ENCODE data around the gene LAMA2. TPM values are rescaled to one million over a fixed set of nuclear protein-coding genes. Genes with fewer than 3 reads are reported as not detected.
A peak's percentile ranks its signal among the peaks of the same experiment; 100 is the strongest.

Gene LAMA2
- polyA plus RNA-seq, 3 donors = 31.7 to 48.2 (median 36.7) TPM

DNA sequence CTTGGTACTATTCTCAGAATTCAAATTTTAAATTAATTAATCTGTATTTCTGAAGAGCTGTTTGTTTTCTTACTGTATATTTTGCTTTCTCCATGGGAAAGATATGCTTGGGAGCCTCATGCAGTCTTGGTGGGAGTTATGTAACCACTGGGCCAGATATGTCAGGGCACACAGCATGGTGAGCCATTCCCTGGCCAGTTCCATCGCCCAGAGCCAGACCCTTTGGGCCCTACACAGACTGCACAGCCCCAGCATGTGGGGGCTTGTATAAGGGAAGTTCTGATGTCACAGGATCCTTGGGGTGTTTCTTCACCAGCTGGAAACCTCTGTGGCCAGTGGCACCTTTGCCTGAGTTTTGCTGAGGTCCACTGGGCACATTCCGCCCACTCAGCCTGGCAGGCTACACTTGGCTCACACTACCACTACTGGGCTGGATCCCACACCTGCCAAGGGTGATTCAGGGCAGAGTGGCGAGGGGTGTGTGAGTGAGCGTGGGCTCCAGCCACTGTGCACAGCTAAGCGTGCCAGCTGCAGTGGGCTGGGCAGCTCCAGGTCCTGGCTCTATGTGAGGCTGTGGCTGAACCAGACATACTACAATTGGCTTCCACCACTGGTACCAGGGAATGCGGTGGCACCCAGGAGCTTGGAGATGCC is 533.5 kb downstream of the LAMA2 start:
- DNase-seq (ENCODE audit: low read depth in 3 of 3, low spot score in 2 of 3) = no peak

DNA sequence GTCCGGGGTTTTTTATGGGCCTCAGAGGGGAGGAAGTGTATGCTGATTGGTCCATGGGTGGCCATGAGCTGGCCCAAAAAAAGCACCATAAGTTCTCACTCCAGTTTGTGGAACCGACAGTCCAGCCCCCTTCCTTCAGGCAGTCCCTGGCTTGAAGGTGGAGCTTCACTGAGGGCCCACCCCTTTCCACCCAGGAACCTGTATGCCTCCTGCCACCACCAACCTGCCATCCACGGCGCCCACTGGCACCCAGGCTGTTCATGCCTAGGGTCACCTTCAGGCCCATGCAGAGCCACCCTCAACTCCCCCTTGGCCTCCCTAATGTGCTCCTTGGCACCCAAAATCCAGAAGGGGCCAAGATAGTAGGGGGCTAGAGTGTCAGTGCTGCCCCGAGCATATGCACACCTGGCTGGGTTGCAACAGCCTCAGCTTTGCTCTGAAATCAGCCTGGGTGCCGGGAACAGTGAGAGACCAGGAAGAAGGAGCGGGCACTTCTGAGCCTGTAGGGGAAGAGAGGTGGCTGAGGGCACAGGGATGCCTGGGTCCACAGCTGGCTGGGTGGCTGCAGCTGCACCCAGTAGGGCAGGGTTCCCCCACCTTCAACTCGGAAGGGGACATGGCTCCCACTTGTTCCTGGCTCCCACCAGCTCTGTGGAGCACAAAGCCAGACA is 534.6 kb downstream of the LAMA2 start:
- DNase-seq (ENCODE audit: low read depth in 3 of 3, low spot score in 2 of 3) = no peak

DNA sequence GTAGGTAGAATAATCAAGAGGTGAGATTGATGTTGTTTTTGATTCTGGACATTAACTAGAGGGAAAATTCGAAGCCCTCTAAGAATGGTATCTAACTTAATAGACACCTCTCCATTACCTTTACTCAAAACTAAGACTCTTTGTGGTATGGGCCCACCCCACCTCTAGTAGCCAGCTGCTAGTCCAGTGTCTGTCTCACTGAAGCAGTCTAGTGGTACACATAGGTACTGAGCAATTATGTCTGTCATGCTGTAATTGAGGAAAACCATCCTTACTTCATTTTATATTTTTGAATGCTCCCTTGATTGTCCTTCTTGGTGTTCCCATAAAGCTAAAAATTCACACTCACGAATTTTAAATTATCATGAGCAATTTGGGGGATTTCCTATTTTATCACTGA is 536.4 kb downstream of the LAMA2 start:
- DNase-seq (ENCODE audit: low read depth in 3 of 3, low spot score in 2 of 3) = no peak

DNA sequence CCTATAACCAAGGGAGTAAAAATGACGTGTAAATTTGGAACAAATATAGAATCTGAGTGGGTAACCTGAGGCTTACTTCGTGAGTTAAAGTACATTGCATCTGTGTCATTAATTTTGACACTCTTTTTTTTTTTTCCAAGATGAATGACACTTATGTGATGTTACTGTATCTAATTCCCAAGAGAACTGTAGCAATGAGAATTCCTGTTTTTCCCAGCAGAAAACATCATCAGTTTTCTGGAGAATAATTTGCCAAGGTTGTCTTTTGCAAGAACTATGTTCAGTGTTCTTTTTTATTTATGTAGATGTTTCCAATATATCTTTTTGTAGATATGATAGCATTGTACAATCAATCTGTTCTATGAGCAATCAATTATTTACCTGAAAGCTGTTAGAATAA is 543.4 kb downstream of the LAMA2 start:
- DNase-seq (ENCODE audit: low read depth in 3 of 3, low spot score in 2 of 3) = no peak

DNA sequence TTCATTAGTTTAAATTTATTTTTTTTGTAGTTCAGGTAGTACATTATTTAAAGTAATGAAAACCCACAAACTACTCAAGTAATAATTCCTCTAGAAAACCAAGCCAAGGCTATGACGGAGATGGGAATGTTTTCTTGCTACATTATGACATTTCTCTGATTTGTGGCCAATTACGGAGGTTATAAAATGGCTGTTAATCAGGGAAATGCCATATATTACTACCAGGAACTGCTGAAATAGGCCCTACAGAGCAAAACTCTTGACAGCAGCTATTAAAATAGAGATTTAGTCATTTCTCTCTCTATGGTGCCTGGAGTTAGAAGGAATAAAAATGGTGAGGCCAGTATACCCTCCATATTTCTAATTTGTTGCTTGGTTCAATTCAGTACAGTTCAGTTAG is 547.0 kb downstream of the LAMA2 start:
- peak; percentile 41 to 57 (median 50) for DNase-seq (ENCODE audit: low read depth in 3 of 3, low spot score in 2 of 3)

DNA sequence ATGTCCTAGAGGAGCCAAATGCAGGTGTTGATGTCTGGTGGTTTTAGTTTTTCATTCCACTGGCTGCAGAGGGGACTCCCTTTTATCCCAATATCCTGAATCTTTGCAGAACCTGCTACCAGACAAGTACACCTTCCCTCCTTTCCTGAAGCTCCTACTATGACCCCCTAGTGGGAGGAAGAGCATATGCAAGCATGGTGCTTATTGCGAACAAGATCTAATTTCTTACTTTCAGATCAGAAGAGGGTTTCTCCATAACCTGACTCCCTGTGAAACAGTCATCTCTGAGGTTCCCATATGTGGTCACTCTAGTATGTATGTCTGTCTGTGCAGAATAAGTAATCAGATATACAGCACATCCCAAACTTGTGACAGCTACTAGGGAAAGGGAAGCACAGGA is 549.8 kb downstream of the LAMA2 start:
- no peak for DNase-seq (ENCODE audit: low read depth in 3 of 3, low spot score in 2 of 3)

DNA sequence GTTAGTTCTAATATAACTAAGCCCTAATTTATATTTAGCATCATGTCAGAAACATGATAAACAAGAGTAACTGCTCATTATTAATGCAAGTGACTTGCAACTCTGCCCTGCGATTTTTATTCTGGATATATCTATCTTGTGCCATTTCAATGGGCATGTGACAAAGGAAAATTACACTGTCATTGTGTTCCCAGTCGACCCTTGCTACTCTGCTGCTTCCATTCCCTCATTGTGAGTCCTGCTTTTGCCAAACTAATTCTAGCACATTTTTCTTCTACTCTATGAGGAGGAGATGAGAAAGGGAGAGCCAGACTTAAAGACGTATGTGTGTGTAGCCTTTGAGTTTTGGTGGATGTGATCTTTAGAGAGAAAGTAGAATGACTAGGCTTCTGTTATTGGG is 551.2 kb downstream of the LAMA2 start:
- DNase-seq (ENCODE audit: low read depth in 3 of 3, low spot score in 2 of 3) = no peak

DNA sequence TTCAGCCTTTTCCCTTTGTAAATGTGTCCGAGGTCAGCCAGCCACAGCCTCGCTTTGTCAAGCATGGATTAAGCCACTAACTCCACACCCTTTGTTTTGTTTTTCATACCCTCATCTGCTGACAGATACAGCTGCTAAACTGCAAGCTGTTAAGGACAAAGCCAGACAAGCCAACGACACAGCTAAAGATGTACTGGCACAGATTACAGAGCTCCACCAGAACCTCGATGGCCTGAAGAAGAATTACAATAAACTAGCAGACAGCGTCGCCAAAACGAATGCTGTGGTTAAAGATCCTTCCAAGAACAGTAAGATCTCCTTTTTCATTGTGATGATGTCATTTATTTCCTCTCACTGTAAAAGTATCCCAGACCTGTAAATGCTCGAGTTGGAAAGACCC is 557.8 kb downstream of the LAMA2 start:
- no peak for DNase-seq (ENCODE audit: low read depth in 3 of 3, low spot score in 2 of 3)

DNA sequence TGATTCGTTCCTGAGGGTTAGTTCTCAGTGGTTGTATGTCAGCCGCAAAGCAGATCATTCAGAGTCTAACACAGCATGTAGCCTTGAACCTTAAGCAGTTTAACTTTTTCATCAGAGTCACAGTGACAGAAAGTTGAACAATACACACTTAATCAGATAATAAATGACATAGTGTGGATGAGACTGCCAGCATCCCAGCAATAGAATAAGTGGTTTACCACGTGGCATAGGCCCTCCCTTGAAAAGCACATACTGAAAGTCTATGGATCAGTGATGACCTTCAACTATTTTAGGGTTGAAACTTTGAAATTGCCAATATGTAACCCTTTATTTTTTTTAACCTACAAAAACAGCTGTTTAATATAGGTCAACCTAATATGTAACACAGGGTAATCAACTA is 561.7 kb downstream of the LAMA2 start:
- DNase-seq (ENCODE audit: low read depth in 3 of 3, low spot score in 2 of 3) = no peak

DNA sequence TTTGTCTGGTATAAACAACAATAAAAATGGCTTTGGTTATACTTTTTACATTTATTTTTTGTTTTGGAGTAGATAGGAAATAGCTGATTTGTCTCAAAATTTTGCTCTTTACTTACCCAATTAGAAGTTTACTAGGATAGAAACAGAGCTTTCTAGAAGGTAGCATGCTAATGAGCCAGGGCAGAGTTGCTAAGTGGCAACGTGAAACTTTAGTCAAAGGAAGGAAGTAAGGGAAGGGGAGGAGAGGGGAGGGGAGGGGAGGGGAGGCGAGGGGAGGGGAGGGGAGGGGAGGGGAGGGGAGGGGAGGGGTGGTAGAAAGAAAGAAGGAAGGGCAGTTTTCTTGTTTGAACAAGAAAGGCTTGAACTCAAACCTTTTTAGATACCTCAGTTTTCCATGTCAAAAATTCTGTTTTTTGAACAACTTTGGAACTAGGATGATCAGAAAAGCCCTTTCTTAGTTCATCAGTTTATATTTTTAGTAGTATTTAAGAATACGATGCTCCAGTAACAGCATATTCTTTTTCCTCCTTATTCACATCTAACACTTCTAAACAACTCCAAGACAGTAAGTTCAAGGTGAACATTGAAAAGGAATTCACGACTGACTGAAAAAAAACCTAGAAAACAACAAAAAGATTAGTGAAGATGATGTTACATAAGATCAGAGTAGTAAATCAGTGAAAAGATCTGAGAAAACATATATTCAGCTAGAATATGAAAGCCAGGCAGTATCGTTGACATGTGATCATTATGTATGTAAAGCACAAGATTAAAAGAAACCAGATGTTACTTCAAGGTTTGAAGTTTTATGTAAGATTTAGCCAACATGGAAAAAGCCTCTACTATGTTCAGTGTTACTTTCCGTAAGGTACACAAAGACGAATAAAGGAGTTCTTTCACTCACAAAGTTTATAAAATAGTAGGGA is 563.6 kb downstream of the LAMA2 start:
- no peak for DNase-seq (ENCODE audit: low read depth in 3 of 3, low spot score in 2 of 3)

DNA sequence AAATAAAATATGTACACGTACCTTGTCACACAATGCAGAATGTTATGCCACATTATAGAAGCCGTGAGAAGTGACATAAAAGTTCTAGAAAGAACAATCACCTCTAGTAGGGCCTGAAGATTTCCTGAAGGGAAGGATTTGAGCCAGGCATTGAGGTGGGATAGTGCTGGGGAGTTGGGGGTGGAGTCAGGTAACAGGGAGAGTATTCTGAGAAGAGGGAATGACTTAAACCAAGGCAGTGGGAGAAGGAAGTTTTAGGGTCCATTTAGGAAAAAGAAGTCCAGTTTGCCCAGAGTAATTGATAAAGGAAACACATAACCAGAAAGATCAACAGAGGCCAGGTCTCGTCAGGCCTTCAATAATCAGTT is 564.2 kb downstream of the LAMA2 start:
- DNase-seq (ENCODE audit: low read depth in 3 of 3, low spot score in 2 of 3) = no peak

DNA sequence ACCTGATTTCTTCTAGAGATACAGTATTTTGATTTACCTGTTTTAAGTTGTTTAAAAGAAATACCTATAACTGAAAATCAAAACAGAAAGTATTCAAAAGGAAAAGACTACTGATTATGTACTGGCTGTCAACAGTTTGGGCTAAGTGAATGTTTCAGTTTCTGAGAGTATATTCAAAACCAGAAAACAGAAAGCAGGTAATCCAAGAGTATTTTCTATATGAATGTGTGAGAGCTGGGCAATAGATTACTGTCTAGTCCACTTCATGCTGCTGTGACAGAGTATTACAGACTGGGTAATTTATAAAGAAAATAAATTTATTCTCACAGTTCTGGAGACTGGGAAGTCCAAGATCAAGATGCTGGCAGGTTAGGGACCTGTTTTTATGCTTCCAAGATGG is 566.0 kb downstream of the LAMA2 start:
- DNase-seq (ENCODE audit: low read depth in 3 of 3, low spot score in 2 of 3) = no peak

DNA sequence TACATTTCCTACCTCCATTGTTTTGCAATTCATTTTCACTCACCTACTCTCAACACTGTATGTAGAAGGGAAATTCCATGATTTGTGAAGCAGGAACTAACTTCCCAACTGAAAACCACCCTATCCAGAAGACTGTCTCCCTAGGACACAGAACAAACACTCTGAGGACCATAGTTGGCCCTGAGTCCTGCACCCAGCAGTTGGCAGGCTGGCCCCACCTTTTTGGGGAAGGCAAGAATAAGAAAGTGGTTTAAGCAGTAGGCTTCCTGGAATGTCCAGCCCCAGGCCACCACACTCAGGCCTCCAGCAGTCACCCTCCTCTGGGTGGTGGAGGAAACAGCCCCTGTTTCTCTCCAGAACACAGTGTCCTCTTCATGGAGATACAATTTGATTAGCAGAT is 568.2 kb downstream of the LAMA2 start:
- no peak for DNase-seq (ENCODE audit: low read depth in 3 of 3, low spot score in 2 of 3)

DNA sequence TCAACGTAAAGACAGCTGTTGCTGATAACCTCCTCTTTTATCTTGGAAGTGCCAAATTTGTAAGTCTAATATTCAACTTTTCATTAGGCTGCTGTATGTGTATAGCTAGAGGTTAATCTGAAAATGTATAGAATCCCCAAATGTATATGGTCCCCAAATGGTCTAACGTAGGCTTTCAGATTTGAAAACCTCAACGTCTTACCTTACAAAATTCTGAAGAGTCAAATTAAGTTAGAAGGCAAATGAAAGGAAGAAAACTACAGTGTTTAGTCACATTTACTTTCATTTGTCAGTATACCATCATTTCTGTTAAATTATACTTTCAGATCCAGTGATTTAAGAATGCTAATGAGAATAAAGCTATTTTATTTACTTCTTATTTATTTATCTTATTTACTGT is 570.1 kb downstream of the LAMA2 start:
- no peak for DNase-seq (ENCODE audit: low read depth in 3 of 3, low spot score in 2 of 3)

DNA sequence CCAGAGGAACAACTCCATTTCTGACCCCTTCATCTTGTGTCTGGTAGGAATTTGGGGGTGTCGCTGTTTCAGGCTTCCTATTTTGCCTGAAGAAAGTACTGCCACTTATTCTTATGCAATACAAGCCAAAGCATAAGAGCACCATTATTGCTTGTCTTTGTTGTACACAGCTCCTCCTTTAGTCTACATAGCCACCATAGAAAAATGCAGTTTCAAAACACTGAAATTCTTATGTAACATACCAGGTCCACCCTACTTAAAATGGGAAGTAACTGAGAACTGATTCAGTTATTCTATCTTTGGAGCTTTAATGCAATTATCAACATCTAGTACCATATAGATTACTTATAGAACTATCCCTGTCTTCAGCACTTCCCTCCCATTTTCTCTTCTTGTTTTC is 571.5 kb downstream of the LAMA2 start:
- no peak for DNase-seq (ENCODE audit: low read depth in 3 of 3, low spot score in 2 of 3)

DNA sequence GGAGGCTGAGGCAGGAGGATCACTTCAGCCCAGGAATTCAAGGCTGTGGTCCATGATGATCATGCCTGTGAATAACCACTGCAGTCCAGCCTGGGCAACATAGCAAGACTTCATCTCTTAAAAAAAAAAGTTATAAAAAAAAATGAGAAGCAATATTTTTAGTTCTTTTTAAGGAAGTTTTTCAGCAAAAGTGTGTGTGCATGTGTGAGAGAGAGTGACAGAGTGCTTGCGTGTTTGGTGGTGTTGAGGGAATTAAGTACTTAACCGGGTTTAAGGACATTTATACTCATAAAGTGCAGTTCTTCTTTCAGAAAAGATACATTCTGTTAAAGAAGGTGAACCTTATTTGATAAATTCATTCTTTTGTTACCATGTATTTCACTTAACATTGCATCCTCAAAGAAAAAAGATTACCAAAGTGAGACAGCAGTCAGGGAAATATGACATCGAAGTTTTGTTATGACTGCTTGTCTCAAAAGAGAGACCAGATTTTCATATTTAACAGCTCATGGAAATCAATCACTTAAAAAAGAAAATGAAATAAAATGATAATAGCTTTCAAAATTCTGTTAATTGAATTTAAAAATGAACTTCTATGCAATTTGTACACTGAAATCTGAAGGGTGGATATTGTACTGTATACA is 572.3 kb downstream of the LAMA2 start:
- no peak for DNase-seq (ENCODE audit: low read depth in 3 of 3, low spot score in 2 of 3)

DNA sequence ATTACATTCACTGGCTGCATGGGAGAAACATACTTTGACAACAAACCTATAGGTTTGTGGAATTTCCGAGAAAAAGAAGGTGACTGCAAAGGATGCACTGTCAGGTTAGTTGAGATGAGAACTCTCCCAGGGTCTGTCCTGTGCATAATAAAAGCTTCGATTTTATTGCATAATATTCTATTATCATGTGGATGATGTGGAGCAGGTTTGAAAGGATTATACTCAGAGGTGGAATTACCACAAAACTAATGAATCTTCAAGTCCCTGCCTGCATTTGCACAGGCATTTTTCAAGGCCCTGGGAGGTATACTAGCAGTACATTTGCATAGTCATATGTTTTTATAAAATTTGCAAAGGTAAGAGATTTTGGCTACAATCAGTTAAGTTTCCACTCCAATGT is 577.3 kb downstream of the LAMA2 start:
- DNase-seq (ENCODE audit: low read depth in 3 of 3, low spot score in 2 of 3) = no peak

DNA sequence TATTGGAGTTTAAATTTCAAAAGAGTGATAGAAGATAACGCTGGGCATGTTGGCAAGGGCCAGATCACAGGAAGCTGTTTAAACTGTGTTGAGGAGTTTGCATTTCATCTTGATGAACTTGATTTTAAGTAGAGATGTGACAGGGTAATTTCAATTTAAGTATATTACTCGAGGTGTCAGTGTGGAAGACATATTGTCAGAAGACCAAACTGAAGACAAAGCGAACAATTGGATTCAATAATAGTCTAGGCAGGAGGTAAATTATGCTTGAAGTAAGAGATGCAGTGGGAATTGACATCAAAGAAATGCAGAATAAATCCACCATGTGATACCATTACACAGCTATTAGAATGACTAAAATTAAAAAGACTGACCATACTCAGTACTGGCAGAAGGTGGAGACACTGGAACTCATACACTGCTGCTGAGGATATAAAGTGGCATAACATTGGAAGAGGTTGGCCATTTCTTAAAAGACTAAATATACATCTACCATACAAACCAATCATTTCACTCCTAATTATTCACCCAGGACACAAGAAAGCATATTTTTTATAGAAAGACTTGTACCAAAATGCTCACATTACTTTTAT is 586.2 kb downstream of the LAMA2 start:
- DNase-seq (ENCODE audit: low read depth in 3 of 3, low spot score in 2 of 3) = no peak

DNA sequence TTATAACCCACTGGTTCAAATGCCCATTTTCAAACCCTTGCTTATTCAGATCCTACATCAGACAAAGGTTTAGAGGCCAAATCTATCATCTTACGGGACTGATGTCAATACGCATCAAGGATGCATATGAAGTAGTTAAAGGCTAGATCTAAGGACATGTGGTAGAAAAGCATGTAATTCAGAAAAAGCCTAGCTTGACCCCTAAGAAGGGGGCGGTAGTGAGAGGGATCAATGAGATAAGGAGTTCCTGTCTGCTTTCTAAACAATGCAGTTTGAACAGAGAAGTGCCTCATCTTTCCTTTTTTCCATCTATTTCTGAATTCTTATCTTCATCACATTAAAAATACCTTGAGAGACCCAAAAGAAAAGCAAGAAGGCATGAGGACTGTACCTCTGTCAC is 589.3 kb downstream of the LAMA2 start:
- no peak for DNase-seq (ENCODE audit: low read depth in 3 of 3, low spot score in 2 of 3)

DNA sequence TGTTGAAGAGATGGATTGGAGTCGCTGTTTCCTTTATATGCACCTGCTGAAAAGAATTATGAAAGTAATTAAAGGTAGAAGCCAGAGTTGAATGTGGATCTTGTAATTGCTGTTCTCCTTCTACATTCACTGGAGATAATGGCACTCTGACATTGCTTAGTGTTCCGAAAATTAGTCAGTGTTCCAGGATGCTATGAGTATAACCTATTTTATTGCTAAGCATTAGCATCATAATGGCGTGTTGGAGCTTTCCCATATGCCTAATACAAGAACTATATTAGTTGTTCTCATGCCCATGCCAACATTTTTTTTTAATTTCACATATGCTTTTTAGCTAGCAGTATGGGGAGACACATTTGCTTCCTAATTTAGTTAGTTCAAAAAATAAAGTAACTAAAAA is 590.6 kb downstream of the LAMA2 start:
- DNase-seq (ENCODE audit: low read depth in 3 of 3, low spot score in 2 of 3) = no peak
